ENCODE results near the gene RDH11. TPM values are rescaled to one million over a fixed set of nuclear protein-coding genes. Genes with fewer than 3 reads are reported as not detected.

The RDH11 gene
- total and polyA plus RNA-seq, 2 experiments from 2014 or later = 95.2 to 139 TPM

- DNase-seq (ENCODE audit: low spot score) (no peak), ATAC-seq (no peak)
- Histone ChIP-seq H3K4me3 (no peak overlapping the region), H3K4me2 (no peak overlapping the region), H3K79me2 (replicated peaks; ENCODE audit: insufficient read depth) (no peaks in the 10 kb centered on the region), H3K27me3 (ENCODE audit: insufficient read depth) (no peaks in the 10 kb centered on the region), H3K27ac (ENCODE audit: low read depth) (no peak overlapping the region), H2AFZ (no peak overlapping the region), H3F3A (replicated peaks; ENCODE audit: low read depth) (no peaks in the 10 kb centered on the region), H3K36me3 (ENCODE audit: insufficient read depth) (peaks cover 5% of the 10 kb centered on the region; the same call in 1 of the 2 replicates), H4K20me1 (replicated peaks; ENCODE audit: insufficient read depth) (peaks cover 10% of the 10 kb centered on the region; the same call in 1 of the 2 replicates), H3K9me2 (ENCODE audit: insufficient read depth) (no peaks in the 10 kb centered on the region), H3K4me1 (ENCODE audit: insufficient read depth) (peaks cover 4% of the 10 kb centered on the region)
- TF ChIP-seq, protein P1, sequence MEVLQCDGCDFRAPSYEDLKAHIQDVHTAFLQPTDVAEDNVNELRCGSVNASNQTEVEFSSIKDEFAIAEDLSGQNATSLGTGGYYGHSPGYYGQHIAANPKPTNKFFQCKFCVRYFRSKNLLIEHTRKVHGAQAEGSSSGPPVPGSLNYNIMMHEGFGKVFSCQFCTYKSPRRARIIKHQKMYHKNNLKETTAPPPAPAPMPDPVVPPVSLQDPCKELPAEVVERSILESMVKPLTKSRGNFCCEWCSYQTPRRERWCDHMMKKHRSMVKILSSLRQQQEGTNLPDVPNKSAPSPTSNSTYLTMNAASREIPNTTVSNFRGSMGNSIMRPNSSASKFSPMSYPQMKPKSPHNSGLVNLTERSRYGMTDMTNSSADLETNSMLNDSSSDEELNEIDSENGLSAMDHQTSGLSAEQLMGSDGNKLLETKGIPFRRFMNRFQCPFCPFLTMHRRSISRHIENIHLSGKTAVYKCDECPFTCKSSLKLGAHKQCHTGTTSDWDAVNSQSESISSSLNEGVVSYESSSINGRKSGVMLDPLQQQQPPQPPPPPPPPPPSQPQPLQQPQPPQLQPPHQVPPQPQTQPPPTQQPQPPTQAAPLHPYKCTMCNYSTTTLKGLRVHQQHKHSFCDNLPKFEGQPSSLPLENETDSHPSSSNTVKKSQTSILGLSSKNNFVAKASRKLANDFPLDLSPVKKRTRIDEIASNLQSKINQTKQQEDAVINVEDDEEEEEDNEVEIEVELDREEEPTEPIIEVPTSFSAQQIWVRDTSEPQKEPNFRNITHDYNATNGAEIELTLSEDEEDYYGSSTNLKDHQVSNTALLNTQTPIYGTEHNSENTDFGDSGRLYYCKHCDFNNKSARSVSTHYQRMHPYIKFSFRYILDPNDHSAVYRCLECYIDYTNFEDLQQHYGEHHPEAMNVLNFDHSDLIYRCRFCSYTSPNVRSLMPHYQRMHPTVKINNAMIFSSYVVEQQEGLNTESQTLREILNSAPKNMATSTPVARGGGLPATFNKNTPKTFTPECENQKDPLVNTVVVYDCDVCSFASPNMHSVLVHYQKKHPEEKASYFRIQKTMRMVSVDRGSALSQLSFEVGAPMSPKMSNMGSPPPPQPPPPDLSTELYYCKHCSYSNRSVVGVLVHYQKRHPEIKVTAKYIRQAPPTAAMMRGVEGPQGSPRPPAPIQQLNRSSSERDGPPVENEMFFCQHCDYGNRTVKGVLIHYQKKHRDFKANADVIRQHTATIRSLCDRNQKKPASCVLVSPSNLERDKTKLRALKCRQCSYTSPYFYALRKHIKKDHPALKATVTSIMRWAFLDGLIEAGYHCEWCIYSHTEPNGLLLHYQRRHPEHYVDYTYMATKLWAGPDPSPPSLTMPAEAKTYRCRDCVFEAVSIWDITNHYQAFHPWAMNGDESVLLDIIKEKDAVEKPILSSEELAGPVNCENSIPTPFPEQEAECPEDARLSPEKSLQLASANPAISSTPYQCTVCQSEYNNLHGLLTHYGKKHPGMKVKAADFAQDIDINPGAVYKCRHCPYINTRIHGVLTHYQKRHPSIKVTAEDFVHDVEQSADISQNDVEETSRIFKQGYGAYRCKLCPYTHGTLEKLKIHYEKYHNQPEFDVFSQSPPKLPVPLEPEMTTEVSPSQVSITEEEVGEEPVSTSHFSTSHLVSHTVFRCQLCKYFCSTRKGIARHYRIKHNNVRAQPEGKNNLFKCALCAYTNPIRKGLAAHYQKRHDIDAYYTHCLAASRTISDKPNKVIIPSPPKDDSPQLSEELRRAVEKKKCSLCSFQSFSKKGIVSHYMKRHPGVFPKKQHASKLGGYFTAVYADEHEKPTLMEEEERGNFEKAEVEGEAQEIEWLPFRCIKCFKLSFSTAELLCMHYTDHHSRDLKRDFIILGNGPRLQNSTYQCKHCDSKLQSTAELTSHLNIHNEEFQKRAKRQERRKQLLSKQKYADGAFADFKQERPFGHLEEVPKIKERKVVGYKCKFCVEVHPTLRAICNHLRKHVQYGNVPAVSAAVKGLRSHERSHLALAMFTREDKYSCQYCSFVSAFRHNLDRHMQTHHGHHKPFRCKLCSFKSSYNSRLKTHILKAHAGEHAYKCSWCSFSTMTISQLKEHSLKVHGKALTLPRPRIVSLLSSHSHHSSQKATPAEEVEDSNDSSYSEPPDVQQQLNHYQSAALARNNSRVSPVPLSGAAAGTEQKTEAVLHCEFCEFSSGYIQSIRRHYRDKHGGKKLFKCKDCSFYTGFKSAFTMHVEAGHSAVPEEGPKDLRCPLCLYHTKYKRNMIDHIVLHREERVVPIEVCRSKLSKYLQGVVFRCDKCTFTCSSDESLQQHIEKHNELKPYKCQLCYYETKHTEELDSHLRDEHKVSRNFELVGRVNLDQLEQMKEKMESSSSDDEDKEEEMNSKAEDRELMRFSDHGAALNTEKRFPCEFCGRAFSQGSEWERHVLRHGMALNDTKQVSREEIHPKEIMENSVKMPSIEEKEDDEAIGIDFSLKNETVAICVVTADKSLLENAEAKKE (CRISPR knock-in tag; IDR thresholded peaks at IDR 0.05) = no peak
- TF ChIP-seq EZH2 (IDR thresholded peaks at IDR 0.05; ENCODE audit: low read depth, unreplicated experiment) = no peak
- no peak for TF ChIP-seq ETS1 (IDR thresholded peaks at IDR 0.05)
- TF ChIP-seq EZH2phosphoT487 (IDR thresholded peaks at IDR 0.05; ENCODE audit: unreplicated experiment) = no peak
- TF ChIP-seq CTCF (conservative IDR thresholded peaks at IDR 0.05; ENCODE audit: low read depth in 2 of 2) = no peak
- TF ChIP-seq ZNF331 (CRISPR knock-in tag; IDR thresholded peaks at IDR 0.05; ENCODE audit: low read depth) = no peak
- no peak for TF ChIP-seq ZNF114 (CRISPR knock-in tag; IDR thresholded peaks at IDR 0.05)
- no peak for TF ChIP-seq POLR2AphosphoS5 (IDR thresholded peaks at IDR 0.05; ENCODE audit: low read depth)
- no peak for TF ChIP-seq STAT1 (IDR thresholded peaks at IDR 0.05; ENCODE audit: unreplicated experiment)
- TF ChIP-seq REST (IDR thresholded peaks at IDR 0.05; ENCODE audit: unreplicated experiment) = no peak
- TF ChIP-seq JUNB (IDR thresholded peaks at IDR 0.05; ENCODE audit: unreplicated experiment) = no peak
- TF ChIP-seq CREB1 (CRISPR knock-in tag; IDR thresholded peaks at IDR 0.05; ENCODE audit: low read depth) = no peak
- TF ChIP-seq NANOG (IDR thresholded peaks at IDR 0.05; ENCODE audit: borderline replicate concordance) = no peak
- Mint-ChIP-seq H3K4me3 (no peak overlapping the region), H3K4me1 (peaks cover 8% of the 10 kb centered on the region; the same call in 2 of the 3 replicates), H3K27me3 (ENCODE audit: insufficient read depth, low read depth, poor library complexity) (peaks cover 2% of the 10 kb centered on the region), H3K9me3 (no peaks in the 10 kb centered on the region), H3K36me3 (ENCODE audit: low read depth) (peaks cover 16% of the 10 kb centered on the region), H3K27ac (no peak overlapping the region)
These were observed 68.0 kb downstream of the RDH11 start for GRCh38 chr14:67627519-67627918.
